Left lung (tissue), 10 donors: ENCODE results near the gene ERBB4. TPM values are rescaled to one million over a fixed set of nuclear protein-coding genes. Genes with fewer than 3 reads are reported as not detected.

Experiments used
- ATAC-seq: fragments of 200-7000 bp; cut with Tn5 transposase; one replicate; pipeline ENCODE4 v1.9.1; 2020; ENCODE audit warnings: moderate library complexity
- DNase-seq, 4 donors: peaks; one replicate each; pipeline ENCODE4 v3.0.0-alpha.2; 2013 to 2020
- H3K27ac ChIP-seq, 2 donors: fragments of 200-600 bp; sonication (generic) in 1 of 2; one replicate each; pipeline versions ENCODE4 v1.5.0 to v1.8.0; 2020 to 2021
- H3K27me3 ChIP-seq, 2 donors: fragments of 200-600 bp; sonication (generic) in 1 of 2; one replicate each; pipeline versions ENCODE4 v1.5.0 to v1.8.0; 2020 to 2021
- H3K36me3 ChIP-seq, 2 donors: fragments of 200-600 bp; sonication (generic) in 1 of 2; one replicate each; pipeline versions ENCODE4 v1.5.0 to v1.8.0; 2020 to 2021
- H3K4me1 ChIP-seq, 2 donors: fragments of 200-600 bp; one replicate each; pipeline ENCODE4 v1.8.0; 2021
- H3K4me3 ChIP-seq, 2 donors: fragments of 200-600 bp; sonication (generic) in 1 of 2; one replicate each; pipeline versions ENCODE4 v1.5.0 to v1.8.0; 2020 to 2021; ENCODE audit warnings: mild to moderate bottlenecking in 1 of 2
- H3K9me3 ChIP-seq, 2 donors: fragments of 200-600 bp; sonication (generic) in 1 of 2; one replicate each; pipeline versions ENCODE4 v1.5.0 to v1.8.0; 2020 to 2021
- intact Hi-C, 2 donors: fragments of 100-400 bp; cut with DNase I; formaldehyde crosslinking; loops; one replicate each; pipeline versions ENCODE4 v1.11.2 to v1.14.2; 2022
- polyA plus RNA-seq, 6 donors: library from polyadenylated mRNA; unstranded; fragments of 120-200 nt; gene quantifications; one replicate each; pipeline ENCODE4 v1.2.1, GENCODE V29; 2013; ENCODE audit not compliant: insufficient read length in 6 of 6
- total RNA-seq, 2 donors: library from RNA; stranded (reverse); fragmentation: NEBNext Ultra II Directional; extraction: Animal tissue kit (Norgen Biotek cat#: 25700); gene quantifications; one replicate each; pipeline ENCODE4 v1.2.1, GENCODE V29; 2021
- TF ChIP-seq, protein P1 (sequence below), 2 donors: fragments of 200-600 bp; sonication (generic) in 1 of 2; IDR thresholded peaks; one replicate each; pipeline versions ENCODE4 v1.5.0 to v1.8.0; 2021; ENCODE audit warnings: antibody characterized with exemption in 2 of 2
- donor health status: DM: no; HTN: yes; CAD: no.
- donor health status: DM: no; HTN: no; CAD: no.

ERBB4 gene
- total and polyA plus RNA-seq, 8 donors = 0.89 to 16.0 (median 1.4) TPM

DNA sequence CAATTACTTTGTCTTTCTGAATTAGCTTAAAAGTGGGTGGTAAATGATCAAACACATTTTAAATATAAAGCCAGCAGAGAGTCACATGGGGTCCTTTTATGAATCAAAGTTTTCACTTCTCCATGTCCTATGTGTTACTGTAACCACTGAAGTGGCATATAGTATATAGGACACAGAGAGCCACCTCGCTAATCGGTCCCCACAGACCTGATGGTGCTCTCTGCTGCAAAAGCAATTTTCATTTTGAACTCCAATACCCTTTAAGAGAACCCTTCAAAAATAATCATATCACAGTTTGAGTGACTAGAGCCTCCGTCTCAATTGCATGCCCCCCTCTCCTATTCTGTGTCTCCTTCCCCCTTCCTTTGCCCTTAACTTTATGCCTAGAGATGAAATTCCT lies 272.8 kb downstream of the ERBB4 start:
- Histone ChIP-seq H3K36me3 (no peaks in the 10 kb centered on the region), H3K4me3 (no peak overlapping the region)

DNA sequence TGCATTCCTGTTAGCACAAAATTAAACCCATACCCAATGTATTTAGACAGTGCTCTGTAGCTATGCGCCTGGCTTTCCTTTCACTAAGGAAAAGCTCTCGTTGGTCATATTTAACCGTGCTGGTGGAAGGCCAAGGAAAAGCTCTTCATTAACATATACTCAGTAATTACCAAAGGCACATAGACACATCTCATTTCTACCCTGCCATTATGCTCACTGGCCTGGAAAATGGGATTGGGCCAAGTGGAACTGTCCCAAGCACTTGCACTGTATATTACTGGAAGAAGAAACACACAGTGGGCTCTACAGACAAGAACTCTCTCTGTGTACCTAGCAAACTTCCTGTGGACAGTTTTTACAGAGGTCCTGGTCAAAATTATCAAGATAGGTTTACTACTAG lies 274.4 kb downstream of the ERBB4 start:
- H3K9me3 ChIP-seq = no peaks in the 10 kb centered on the region

More for the DNA sequence above, 272.8 kb downstream of the ERBB4 start:
- ATAC-seq (no peak), DNase-seq (no peak)
- intact Hi-C loops = no loop called here
- Histone ChIP-seq H3K27me3 (no peaks in the 10 kb centered on the region), H3K27ac (no peak overlapping the region), H3K9me3 (no peaks in the 10 kb centered on the region), H3K4me1 (no peaks in the 10 kb centered on the region)
- TF ChIP-seq, protein P1, sequence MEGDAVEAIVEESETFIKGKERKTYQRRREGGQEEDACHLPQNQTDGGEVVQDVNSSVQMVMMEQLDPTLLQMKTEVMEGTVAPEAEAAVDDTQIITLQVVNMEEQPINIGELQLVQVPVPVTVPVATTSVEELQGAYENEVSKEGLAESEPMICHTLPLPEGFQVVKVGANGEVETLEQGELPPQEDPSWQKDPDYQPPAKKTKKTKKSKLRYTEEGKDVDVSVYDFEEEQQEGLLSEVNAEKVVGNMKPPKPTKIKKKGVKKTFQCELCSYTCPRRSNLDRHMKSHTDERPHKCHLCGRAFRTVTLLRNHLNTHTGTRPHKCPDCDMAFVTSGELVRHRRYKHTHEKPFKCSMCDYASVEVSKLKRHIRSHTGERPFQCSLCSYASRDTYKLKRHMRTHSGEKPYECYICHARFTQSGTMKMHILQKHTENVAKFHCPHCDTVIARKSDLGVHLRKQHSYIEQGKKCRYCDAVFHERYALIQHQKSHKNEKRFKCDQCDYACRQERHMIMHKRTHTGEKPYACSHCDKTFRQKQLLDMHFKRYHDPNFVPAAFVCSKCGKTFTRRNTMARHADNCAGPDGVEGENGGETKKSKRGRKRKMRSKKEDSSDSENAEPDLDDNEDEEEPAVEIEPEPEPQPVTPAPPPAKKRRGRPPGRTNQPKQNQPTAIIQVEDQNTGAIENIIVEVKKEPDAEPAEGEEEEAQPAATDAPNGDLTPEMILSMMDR (IDR thresholded peaks at IDR 0.05) = no peak

DNA sequence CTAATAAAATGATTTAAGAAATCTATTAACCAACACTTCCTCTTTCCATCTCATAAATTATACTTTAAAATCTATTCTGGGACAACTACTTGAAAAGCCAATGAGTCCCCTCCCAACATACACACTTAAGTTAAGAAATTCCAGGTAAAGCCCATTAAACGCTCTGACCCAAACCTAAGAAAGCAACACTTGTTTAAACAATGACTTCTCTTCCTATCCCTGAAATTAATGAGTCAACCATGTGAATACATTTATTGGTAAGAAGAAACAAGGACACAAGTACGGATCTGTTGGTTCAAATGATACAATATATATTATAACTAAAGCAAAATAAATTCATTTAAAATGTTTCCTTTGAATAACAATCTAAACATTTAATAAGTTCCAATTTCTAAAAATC lies 279.4 kb downstream of the ERBB4 start:
- Histone ChIP-seq H3K36me3 (no peaks in the 10 kb centered on the region), H3K27me3 (no peaks in the 10 kb centered on the region), H3K9me3 (no peaks in the 10 kb centered on the region), H3K4me1 (no peaks in the 10 kb centered on the region), H3K27ac (no peak overlapping the region), H3K4me3 (no peak overlapping the region)
- TF ChIP-seq, protein P1 (IDR thresholded peaks at IDR 0.05) = no peak
- DNase-seq (no peak), ATAC-seq (peak; percentile 37)
- intact Hi-C loops = no loop called here

More for the DNA sequence above, 274.4 kb downstream of the ERBB4 start:
- Histone ChIP-seq H3K27me3 (no peaks in the 10 kb centered on the region), H3K4me1 (no peaks in the 10 kb centered on the region), H3K27ac (no peak overlapping the region), H3K36me3 (no peaks in the 10 kb centered on the region), H3K4me3 (no peak overlapping the region)
- intact Hi-C loops = no loop called here
- DNase-seq = no peak
- ATAC-seq = no peak
- TF ChIP-seq, protein P1 (IDR thresholded peaks at IDR 0.05) = no peak

DNA sequence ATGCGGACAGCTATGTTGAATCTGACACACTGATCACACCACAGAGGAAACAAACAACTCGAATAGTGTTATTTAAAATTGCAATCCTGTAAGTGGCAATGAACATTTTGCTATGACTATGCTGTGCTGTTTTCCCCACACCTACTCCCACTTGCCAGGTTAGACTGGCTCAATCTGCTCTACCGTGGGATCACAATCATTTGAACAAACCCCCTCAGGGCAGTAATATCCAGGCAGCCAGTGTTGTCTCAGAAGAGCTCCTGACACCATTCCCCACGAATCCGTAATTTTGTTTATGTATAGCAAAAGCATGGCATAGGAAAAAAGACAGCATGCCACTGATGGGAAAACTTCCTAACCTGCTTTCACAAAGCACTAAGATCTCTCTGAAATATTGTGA lies 284.3 kb downstream of the ERBB4 start:
- intact Hi-C loops = no loop called here
- TF ChIP-seq, protein P1 (IDR thresholded peaks at IDR 0.05) = no peak
- Histone ChIP-seq H3K27me3 (no peaks in the 10 kb centered on the region), H3K36me3 (no peaks in the 10 kb centered on the region), H3K4me3 (no peak overlapping the region), H3K9me3 (no peaks in the 10 kb centered on the region), H3K27ac (no peak overlapping the region), H3K4me1 (no peaks in the 10 kb centered on the region)
- no peak for ATAC-seq
- no peak for DNase-seq

DNA sequence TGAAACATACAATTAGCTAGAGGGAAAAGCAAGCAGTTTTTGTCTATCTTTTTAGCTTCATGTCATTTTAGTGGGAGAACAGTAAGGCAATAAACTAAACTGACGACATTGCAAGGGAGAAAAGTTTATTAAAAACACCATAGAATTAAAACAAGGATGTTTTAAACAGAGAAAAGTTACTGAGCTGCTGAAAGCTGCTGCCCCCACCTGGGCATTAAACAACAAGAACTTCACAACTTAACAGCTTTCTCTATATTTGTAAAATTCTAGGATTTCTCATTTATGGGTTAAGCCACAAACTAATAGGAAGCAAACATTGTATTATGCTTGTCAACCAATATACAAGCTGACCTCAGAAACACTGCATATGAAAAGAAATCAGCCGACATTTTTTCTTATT lies 289.2 kb downstream of the ERBB4 start:
- no peak for DNase-seq
- no peaks in the 10 kb centered on the region for H3K4me1 ChIP-seq

More for the DNA sequence above, 289.2 kb downstream of the ERBB4 start:
- no peak overlapping the region for H3K27ac ChIP-seq
- no peak overlapping the region for H3K4me3 ChIP-seq
- TF ChIP-seq, protein P1 (IDR thresholded peaks at IDR 0.05) = no peak
- no peaks in the 10 kb centered on the region for H3K27me3 ChIP-seq
- H3K9me3 ChIP-seq = no peaks in the 10 kb centered on the region
- no peaks in the 10 kb centered on the region for H3K36me3 ChIP-seq
- ATAC-seq = no peak
- intact Hi-C loops = no loop called here
